ENCODE data around the gene DPM3. TPM values are rescaled to one million over a fixed set of nuclear protein-coding genes. Genes with fewer than 3 reads are reported as not detected.

Gene DPM3
- total and polyA plus RNA-seq, 9 of the 15 experiments (the other 6 are each of a cell fraction or from before 2014, with no cell fraction given): 3.7 to 120 (median 36.4) TPM

DNA sequence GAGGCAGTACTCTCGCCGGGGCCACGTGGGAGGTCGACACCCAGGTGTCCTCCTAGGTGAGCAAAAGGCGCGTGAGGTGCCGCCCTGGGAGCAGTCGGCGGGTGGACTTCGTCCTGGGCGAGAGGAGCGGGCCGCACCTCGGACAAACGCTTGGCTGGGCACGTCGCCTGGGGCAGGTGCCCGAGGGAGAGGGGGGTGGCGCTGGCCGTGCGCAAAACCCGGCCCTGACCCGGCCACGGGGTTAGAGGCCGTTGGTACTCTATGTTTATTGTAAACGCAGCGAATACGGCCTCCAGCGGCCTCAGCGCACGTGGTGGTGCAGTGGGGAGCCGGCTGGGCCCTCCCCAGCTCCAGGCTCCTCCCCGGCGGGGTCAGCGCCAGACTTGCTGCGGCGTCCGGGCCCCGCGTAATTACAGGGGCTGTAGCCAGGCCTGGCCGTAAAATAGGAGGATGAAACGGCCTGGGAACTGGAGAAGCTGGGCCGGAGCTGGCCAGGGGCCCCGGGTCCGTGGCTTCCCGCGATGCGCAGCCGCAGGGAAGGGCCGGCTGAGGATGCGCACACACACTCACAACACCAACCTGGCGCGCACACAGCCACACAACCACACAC, 14.3 kb downstream of the DPM3 start (continued):
- peak; percentile 83 for TF ChIP-seq ZBTB33 (CRISPR knock-in tag; IDR thresholded peaks at IDR 0.05)
- TF ChIP-seq, protein P1, sequence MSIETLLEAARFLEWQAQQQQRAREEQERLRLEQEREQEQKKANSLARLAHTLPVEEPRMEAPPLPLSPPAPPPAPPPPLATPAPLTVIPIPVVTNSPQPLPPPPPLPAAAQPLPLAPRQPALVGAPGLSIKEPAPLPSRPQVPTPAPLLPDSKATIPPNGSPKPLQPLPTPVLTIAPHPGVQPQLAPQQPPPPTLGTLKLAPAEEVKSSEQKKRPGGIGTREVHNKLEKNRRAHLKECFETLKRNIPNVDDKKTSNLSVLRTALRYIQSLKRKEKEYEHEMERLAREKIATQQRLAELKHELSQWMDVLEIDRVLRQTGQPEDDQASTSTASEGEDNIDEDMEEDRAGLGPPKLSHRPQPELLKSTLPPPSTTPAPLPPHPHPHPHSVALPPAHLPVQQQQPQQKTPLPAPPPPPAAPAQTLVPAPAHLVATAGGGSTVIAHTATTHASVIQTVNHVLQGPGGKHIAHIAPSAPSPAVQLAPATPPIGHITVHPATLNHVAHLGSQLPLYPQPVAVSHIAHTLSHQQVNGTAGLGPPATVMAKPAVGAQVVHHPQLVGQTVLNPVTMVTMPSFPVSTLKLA (conservative IDR thresholded peaks at IDR 0.05): peak in 1 of 2 experiments; percentile 27; a peak in 1 of 4 replicates
- no peak for TF ChIP-seq NFYB (IDR thresholded peaks at IDR 0.05; ENCODE audit: extremely low read depth, insufficient read length)
- TF ChIP-seq PPARD (CRISPR knock-in tag; IDR thresholded peaks at IDR 0.05): no peak
- TF ChIP-seq KAT2B (IDR thresholded peaks at IDR 0.05; ENCODE audit: low read depth, low read length): no peak
- TF ChIP-seq ID3 (CRISPR knock-in tag; IDR thresholded peaks at IDR 0.05): no peak
- no peak for TF ChIP-seq ID3 (tag; IDR thresholded peaks at IDR 0.05)
- TF ChIP-seq, protein P2, sequence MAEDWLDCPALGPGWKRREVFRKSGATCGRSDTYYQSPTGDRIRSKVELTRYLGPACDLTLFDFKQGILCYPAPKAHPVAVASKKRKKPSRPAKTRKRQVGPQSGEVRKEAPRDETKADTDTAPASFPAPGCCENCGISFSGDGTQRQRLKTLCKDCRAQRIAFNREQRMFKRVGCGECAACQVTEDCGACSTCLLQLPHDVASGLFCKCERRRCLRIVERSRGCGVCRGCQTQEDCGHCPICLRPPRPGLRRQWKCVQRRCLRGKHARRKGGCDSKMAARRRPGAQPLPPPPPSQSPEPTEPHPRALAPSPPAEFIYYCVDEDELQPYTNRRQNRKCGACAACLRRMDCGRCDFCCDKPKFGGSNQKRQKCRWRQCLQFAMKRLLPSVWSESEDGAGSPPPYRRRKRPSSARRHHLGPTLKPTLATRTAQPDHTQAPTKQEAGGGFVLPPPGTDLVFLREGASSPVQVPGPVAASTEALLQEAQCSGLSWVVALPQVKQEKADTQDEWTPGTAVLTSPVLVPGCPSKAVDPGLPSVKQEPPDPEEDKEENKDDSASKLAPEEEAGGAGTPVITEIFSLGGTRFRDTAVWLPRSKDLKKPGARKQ (CRISPR knock-in tag; IDR thresholded peaks at IDR 0.05): 0 out of 2 replicates have a peak, but pooled peaks have one; percentile 47
- no peak for TF ChIP-seq GTF2E2 (tag; IDR thresholded peaks at IDR 0.05)
- no peak for TF ChIP-seq ZNF124 (CRISPR knock-in tag; IDR thresholded peaks at IDR 0.05)
- TF ChIP-seq ZNF347 (CRISPR knock-in tag; IDR thresholded peaks at IDR 0.05; ENCODE audit: low read depth): no peak
- no peak for TF ChIP-seq FOXP1 (CRISPR knock-in tag; IDR thresholded peaks at IDR 0.05)
- no peak for TF ChIP-seq CBX3 (IDR thresholded peaks at IDR 0.05; ENCODE audit: borderline replicate concordance in 1 of 2, low read length in 2 of 2)
- TF ChIP-seq EGR1 (conservative IDR thresholded peaks at IDR 0.05): no peak
- TF ChIP-seq CEBPG (CRISPR knock-in tag; IDR thresholded peaks at IDR 0.05): no peak
- TF ChIP-seq CEBPG (tag; conservative IDR thresholded peaks at IDR 0.05 in 1 of 2, IDR thresholded peaks at IDR 0.05 in 1 of 2): no peak
- no peak for TF ChIP-seq CREBBP (IDR thresholded peaks at IDR 0.05; ENCODE audit: low read depth, low read length)
- TF ChIP-seq, protein P3, sequence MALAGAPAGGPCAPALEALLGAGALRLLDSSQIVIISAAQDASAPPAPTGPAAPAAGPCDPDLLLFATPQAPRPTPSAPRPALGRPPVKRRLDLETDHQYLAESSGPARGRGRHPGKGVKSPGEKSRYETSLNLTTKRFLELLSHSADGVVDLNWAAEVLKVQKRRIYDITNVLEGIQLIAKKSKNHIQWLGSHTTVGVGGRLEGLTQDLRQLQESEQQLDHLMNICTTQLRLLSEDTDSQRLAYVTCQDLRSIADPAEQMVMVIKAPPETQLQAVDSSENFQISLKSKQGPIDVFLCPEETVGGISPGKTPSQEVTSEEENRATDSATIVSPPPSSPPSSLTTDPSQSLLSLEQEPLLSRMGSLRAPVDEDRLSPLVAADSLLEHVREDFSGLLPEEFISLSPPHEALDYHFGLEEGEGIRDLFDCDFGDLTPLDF (CRISPR knock-in tag; IDR thresholded peaks at IDR 0.05): no peak
- TF ChIP-seq HSF4 (CRISPR knock-in tag; IDR thresholded peaks at IDR 0.05; ENCODE audit: borderline replicate concordance): no peak
- no peak for TF ChIP-seq ZKSCAN1 (IDR thresholded peaks at IDR 0.05; ENCODE audit: low read depth, low read length)

Data from K562 (cell line).